H9 (cell line): ENCODE measurements around the gene VMAC. TPM values are rescaled to one million over a fixed set of nuclear protein-coding genes. Genes with fewer than 3 reads are reported as not detected.

Source experiments
- DNase-seq: peaks from one replicate; pipeline ENCODE4 v3.0.0-alpha.2; 2017
- H2AFZ ChIP-seq: one replicate; pipeline ENCODE4 v1.6.1; 2013; ENCODE audit warnings: mild to moderate bottlenecking, low read length, control low read depth, moderate library complexity
- H2AK5ac ChIP-seq: 2 replicates; pipeline ENCODE4 v1.6.1; 2013; ENCODE audit warnings: low read length, control low read depth, mixed read lengths; ENCODE audit not compliant: insufficient read length
- H2BK120ac ChIP-seq: one replicate; pipeline ENCODE4 v1.6.1; 2013; ENCODE audit warnings: low read depth, mild to moderate bottlenecking, low read length, control low read depth, inconsistent platforms; ENCODE audit not compliant: poor library complexity, severe bottlenecking
- H2BK12ac ChIP-seq: 2 replicates; pipeline ENCODE4 v1.6.1; 2013; ENCODE audit warnings: low read length, control low read depth, mixed read lengths, low read depth; ENCODE audit not compliant: insufficient read length
- H2BK15ac ChIP-seq: 2 replicates; pipeline ENCODE4 v1.6.1; 2013; ENCODE audit warnings: low read depth, low read length, control low read depth
- H2BK20ac ChIP-seq: one replicate; pipeline ENCODE4 v1.6.1; 2013; ENCODE audit warnings: low read depth, mild to moderate bottlenecking, low read length, control low read depth, inconsistent platforms; ENCODE audit not compliant: poor library complexity, severe bottlenecking
- H2BK5ac ChIP-seq: 2 replicates; pipeline ENCODE4 v1.6.1; 2013; ENCODE audit warnings: low read length, control low read depth, mixed read lengths; ENCODE audit not compliant: insufficient read length
- H3K14ac ChIP-seq: 2 replicates; pipeline ENCODE4 v1.6.1; 2013; ENCODE audit warnings: low read length, control low read depth; ENCODE audit not compliant: insufficient read depth
- H3K18ac ChIP-seq: 2 replicates; pipeline ENCODE4 v1.6.1; 2013; ENCODE audit warnings: low read depth, mild to moderate bottlenecking, mixed read lengths, low read length, control low read depth; ENCODE audit not compliant: insufficient read length
- H3K23ac ChIP-seq: 2 replicates; pipeline ENCODE4 v1.6.1; 2013; ENCODE audit warnings: low read length, control low read depth, mixed read lengths, low read depth; ENCODE audit not compliant: insufficient read length
- H3K23me2 ChIP-seq: 2 replicates; pipeline ENCODE4 v1.6.1; 2013; ENCODE audit warnings: low read depth, mild to moderate bottlenecking, mixed read lengths, low read length, control low read depth; ENCODE audit not compliant: insufficient read length, poor library complexity, severe bottlenecking
- H3K27ac ChIP-seq: 2 replicates; pipeline ENCODE4 v1.5.1; 2013; ENCODE audit warnings: low read length, control low read depth, mixed read lengths, low read depth; ENCODE audit not compliant: insufficient read length
- H3K27me3 ChIP-seq: 2 replicates; pipeline ENCODE4 v1.6.1; 2013; ENCODE audit warnings: low read length, control low read depth, inconsistent platforms; ENCODE audit not compliant: insufficient read depth
- H3K4ac ChIP-seq: 2 replicates; pipeline ENCODE4 v1.6.1; 2013; ENCODE audit warnings: low read depth, mild to moderate bottlenecking, control low read depth, inconsistent platforms, low read length, moderate library complexity
- H3K4me1 ChIP-seq: 2 replicates; pipeline ENCODE4 v1.6.1; 2013; ENCODE audit warnings: low read length, control low read depth, inconsistent platforms; ENCODE audit not compliant: insufficient read depth
- H3K4me2 ChIP-seq: 2 replicates; pipeline ENCODE4 v1.6.1; 2013; ENCODE audit warnings: low read length, control low read depth, mixed read lengths; ENCODE audit not compliant: insufficient read length, insufficient read depth
- H3K56ac ChIP-seq: 2 replicates; pipeline ENCODE4 v1.6.1; 2013; ENCODE audit warnings: low read depth, mild to moderate bottlenecking, mixed read lengths, low read length, control low read depth; ENCODE audit not compliant: insufficient read length
- H3K79me1 ChIP-seq: 2 replicates; pipeline ENCODE4 v1.6.1; 2013; ENCODE audit warnings: low read depth, mild to moderate bottlenecking, moderate library complexity, low read length, control low read depth, inconsistent platforms; ENCODE audit not compliant: insufficient read depth, poor library complexity, severe bottlenecking
- H3K79me2 ChIP-seq: 2 replicates; pipeline ENCODE4 v1.6.1; 2013; ENCODE audit warnings: low read length, control low read depth, inconsistent platforms; ENCODE audit not compliant: insufficient read depth
- H3K9ac ChIP-seq: 2 replicates; pipeline ENCODE4 v1.6.1; 2013; ENCODE audit warnings: low read length, control low read depth, mixed read lengths; ENCODE audit not compliant: insufficient read length; ENCODE audit errors: extremely low read depth
- H3K9me3 ChIP-seq: one replicate; pipeline ENCODE4 v1.6.1; 2013; ENCODE audit warnings: low read depth, low read length, inconsistent platforms; ENCODE audit not compliant: control insufficient read depth
- H3T11ph ChIP-seq: one replicate; pipeline ENCODE4 v1.6.1; 2013; ENCODE audit warnings: mild to moderate bottlenecking, low read length, control low read depth, inconsistent platforms
- H4K20me1 ChIP-seq: one replicate; pipeline ENCODE4 v1.6.1; 2013; ENCODE audit not compliant: control insufficient read depth, insufficient read length, insufficient read depth
- H4K5ac ChIP-seq: 2 replicates; pipeline ENCODE4 v1.6.1; 2013; ENCODE audit warnings: low read depth, mild to moderate bottlenecking, mixed read lengths, low read length, control low read depth; ENCODE audit not compliant: insufficient read length
- H4K8ac ChIP-seq: replicated peaks from 2 replicates; pipeline ENCODE4 v1.6.1; 2013; ENCODE audit warnings: low read length, control low read depth, mixed read lengths, low read depth; ENCODE audit not compliant: insufficient read length
- H4K91ac ChIP-seq: 2 replicates; pipeline ENCODE4 v1.6.1; 2013; ENCODE audit warnings: low read depth, mild to moderate bottlenecking, moderate library complexity, mixed read lengths, low read length, control low read depth; ENCODE audit not compliant: insufficient read length
- H3K27ac Mint-ChIP-seq, 3 experiments: 2 replicates in 2 of 3; 3 replicates in 1 of 3; pipeline ENCODE4 v1.8.0; 2020 to 2021; ENCODE audit warnings: mixed read lengths in 3 of 3, mild to moderate bottlenecking in 1 of 3, moderate library complexity in 1 of 3
- H3K27me3 Mint-ChIP-seq: 2 replicates; pipeline ENCODE4 v1.8.0; 2021; ENCODE audit warnings: low read depth, mild to moderate bottlenecking, moderate library complexity, mixed read lengths
- H3K36me3 Mint-ChIP-seq, 3 experiments: 2 replicates in 2 of 3; 3 replicates in 1 of 3; pipeline ENCODE4 v1.8.0; 2020 to 2021; ENCODE audit warnings: low read depth in 3 of 3, mixed read lengths in 3 of 3; ENCODE audit not compliant: insufficient read depth in 1 of 3
- H3K4me1 Mint-ChIP-seq, 2 experiments: 2 replicates each; pipeline ENCODE4 v1.8.0; 2020; ENCODE audit warnings: mixed read lengths in 2 of 2
- H3K4me3 Mint-ChIP-seq, 2 experiments: 2 replicates in 1 of 2; 3 replicates in 1 of 2; pipeline ENCODE4 v1.8.0; 2020 to 2021; ENCODE audit warnings: mild to moderate bottlenecking in 2 of 2, mixed read lengths in 2 of 2, moderate library complexity in 1 of 2
- H3K9me3 Mint-ChIP-seq, 2 experiments: 2 replicates in 1 of 2; 3 replicates in 1 of 2; pipeline ENCODE4 v1.8.0; 2020; ENCODE audit warnings: mild to moderate bottlenecking in 2 of 2, mixed read lengths in 2 of 2, moderate library complexity in 1 of 2
- CTCF ChIP-seq: fragments of 200-600 bp; sonication (generic); conservative IDR thresholded peaks from 3 replicates; pipeline ENCODE4 v1.8.0; 2021; ENCODE audit warnings: antibody characterized with exemption, mild to moderate bottlenecking
- WGBS: extraction: QIAGEN DNeasy Blood & Tissue Kit; methylation state at CpG from one replicate; pipeline ENCODE4 v1.1.7; 2013; ENCODE audit warnings: missing lambda C conversion rate, low lambda C conversion rate, mixed read lengths; ENCODE audit not compliant: insufficient read length; ENCODE audit errors: extremely low coverage; 5-methylcytosine and 5-hydroxymethylcytosine counted together
- total RNA-seq: library from RNA; stranded (reverse); gene quantifications from 2 replicates; pipeline ENCODE4 v1.2.1, GENCODE V29; 2021

The VMAC gene
- total RNA-seq, 1 experiment from 2014 or later, result 2.2 TPM

- WGBS, result no CpG with 5 or more reads among the region's 14 CpGs
Measured at GRCh38 chr19:5926641-5927440, 22.2 kb downstream of the VMAC start.

More at GRCh38 chr19:5926641-5927440, 22.2 kb downstream of the VMAC start:
- Histone ChIP-seq H3K79me1 (no peaks in the 10 kb centered on the region), H2AK5ac (no peak overlapping the region), H3T11ph (no peak overlapping the region), H3K79me2 (no peaks in the 10 kb centered on the region), H3K27ac (no peak overlapping the region), H2AFZ (no peak overlapping the region), H3K4ac (no peak overlapping the region), H3K56ac (no peak overlapping the region), H2BK12ac (no peak overlapping the region), H3K27me3 (no peaks in the 10 kb centered on the region), H3K4me1 (no peaks in the 10 kb centered on the region), H2BK15ac (no peak overlapping the region), H4K5ac (no peak overlapping the region), H3K4me2 (no peak overlapping the region), H4K91ac (no peak overlapping the region), H3K9me3 (no peaks in the 10 kb centered on the region), H3K9ac (no peak overlapping the region), H3K23me2 (no peaks in the 10 kb centered on the region), H2BK5ac (no peak overlapping the region), H4K8ac (no peak overlapping the region), H3K14ac (no peak overlapping the region), H2BK20ac (no peak overlapping the region), H3K18ac (no peak overlapping the region), H2BK120ac (no peak overlapping the region), H3K23ac (no peak overlapping the region), H4K20me1 (no peaks in the 10 kb centered on the region)
- no peak overlapping the region for H3K4me3 Mint-ChIP-seq
- no peaks in the 10 kb centered on the region for H3K27me3 Mint-ChIP-seq
- TF ChIP-seq CTCF, result no peak
- H3K27ac Mint-ChIP-seq, result no peak overlapping the region; a peak in 1 of 7 replicates
- H3K9me3 Mint-ChIP-seq, result no peaks in the 10 kb centered on the region
- no peak for DNase-seq
- peaks cover 39 to 90% (median 88%) of the 10 kb centered on the region in 3 experiments for H3K36me3 Mint-ChIP-seq
- H3K4me1 Mint-ChIP-seq, result no peaks in the 10 kb centered on the region
